HS-5 (cell line): Measurements from ENCODE around the gene GDF11.

Experiments
- DNase-seq: peaks from one replicate; pipeline ENCODE4 v3.0.0-alpha.2; 2012; ENCODE audit warnings: low read depth

GDF11 gene

GRCh38 chr12:55795950-55796349, 53.0 kb downstream of the GDF11 start:
- no peak for DNase-seq

DNA sequence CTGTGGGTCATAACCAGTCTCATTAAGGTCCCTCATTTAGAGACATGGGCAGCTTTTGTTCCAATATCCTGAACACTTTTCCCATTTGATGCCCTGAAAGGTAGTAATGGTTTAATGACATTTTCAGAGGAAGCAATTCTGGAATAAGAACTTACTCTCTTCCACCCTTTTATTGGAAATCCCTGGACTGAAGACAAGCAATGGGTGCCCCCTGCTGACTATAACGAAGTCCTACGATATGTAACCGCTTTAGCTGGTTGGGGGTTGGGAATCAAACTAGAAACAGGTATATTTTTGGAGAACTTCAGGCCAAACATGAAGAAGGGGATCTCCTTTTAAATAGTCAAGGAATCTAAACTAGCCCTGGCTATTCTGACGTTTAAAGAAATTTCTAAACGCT, 54.1 kb downstream of the GDF11 start:
- DNase-seq, result no peak

DNA sequence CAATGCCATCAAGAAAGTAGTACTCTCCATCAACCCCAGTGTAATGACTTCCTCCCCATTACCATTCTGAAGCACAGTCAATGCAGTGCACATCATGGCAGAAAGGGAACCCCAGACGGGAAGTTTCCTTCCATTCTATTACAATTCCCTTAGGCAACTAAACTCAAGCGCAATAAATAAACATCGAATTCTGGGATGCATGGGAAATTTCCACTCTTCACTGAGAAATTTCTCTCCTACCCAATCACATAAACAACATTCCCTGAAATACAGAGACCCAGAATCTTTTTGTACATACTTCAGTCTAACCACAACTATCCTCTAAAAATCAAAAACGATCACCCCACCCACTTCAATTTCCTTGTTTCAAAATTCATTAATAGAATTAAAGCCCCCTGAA, 54.6 kb downstream of the GDF11 start:
- no peak for DNase-seq
